NT2/D1 (cell line): Measurements from ENCODE around the gene MYPOP.

Experiments used
- SUZ12 ChIP-seq: IDR thresholded peaks from 2 replicates; pipeline ENCODE4 v1.6.1; 2011; ENCODE audit not compliant: insufficient read length, insufficient read depth; ENCODE audit errors: extremely low read depth
- YY1 ChIP-seq: IDR thresholded peaks from 2 replicates; pipeline ENCODE4 v1.6.1; 2011; ENCODE audit not compliant: insufficient read length, insufficient read depth
- ZNF274 ChIP-seq: IDR thresholded peaks from 2 replicates; pipeline ENCODE4 v1.6.1; 2011; ENCODE audit warnings: mild to moderate bottlenecking, low read depth, low read length

- TF ChIP-seq YY1 (no peak), ZNF274 (no peak), SUZ12 (no peak)
These were observed 41.8 kb downstream of the MYPOP start for GRCh38 chr19:45860359-45861259.
